ENCODE data around the gene CIC.
"Not testable (repeated sequence)": the region's sequence is repeated elsewhere in the genome, so short reads cannot be mapped to it uniquely, and the experiment has no call there.

Gene CIC

GRCh38 chr19:42335971-42336370, 66.9 kb downstream of the CIC start:
- DNase-seq, result no peak

- not testable (repeated sequence) for DNase-seq
Observed at GRCh38 chr19:42339126-42339860, 70.2 kb downstream of the CIC start.

- not testable (repeated sequence) for DNase-seq
Observed at GRCh38 chr19:42339922-42340321, 70.9 kb downstream of the CIC start.

GRCh38 chr19:42343344-42344110, 74.5 kb downstream of the CIC start:
- no peak for DNase-seq

GRCh38 chr19:42344336-42344893, 75.4 kb downstream of the CIC start:
- DNase-seq, result no peak

All from NCI-H748 treated with DMSO at 0.1 percent for 48 hours (cell line).